ENCODE measurements around the gene LDLRAD3. TPM values are rescaled to one million over a fixed set of nuclear protein-coding genes. Genes with fewer than 3 reads are reported as not detected.

LDLRAD3 gene
- total and polyA plus RNA-seq, 7 donors: 5.9 to 20.7 (median 12.1) TPM

- WGBS, 3 donors: 75 to 82% (median 81%) methylated on average over 6 of the region's 6 CpGs
- TF ChIP-seq CTCF (IDR thresholded peaks at IDR 0.05): no peak
- intact Hi-C loops (cut with DNase I): loop anchor here in 1 of 2 donors (10.0 kb wide), 1 partner anchor 66 kb away; no protein-coding TSS in a partner anchor
Observed at GRCh38 chr11:36121054-36121453, 177.2 kb downstream of the LDLRAD3 start.

GRCh38 chr11:36122671-36123070, 178.8 kb downstream of the LDLRAD3 start:
- Histone ChIP-seq H3K27ac (no peak overlapping the region), H3K36me3 (ENCODE audit: insufficient read depth in 1 of 2, low read depth in 1 of 2) (no peaks in the 10 kb centered on the region), H3K4me1 (peaks cover 13% of the 10 kb centered on the region), H3K9me3 (no peaks in the 10 kb centered on the region), H3K4me3 (no peak overlapping the region), H3K27me3 (ENCODE audit: insufficient read depth in 3 of 3, low read length in 2 of 3) (no peaks in the 10 kb centered on the region)
- TF ChIP-seq CTCF (IDR thresholded peaks at IDR 0.05): no peak
- peak in 2 of 4 donors; percentile 11 to 24 for ATAC-seq
- intact Hi-C loops (cut with DNase I): loop anchor here in 1 of 2 donors (10.0 kb wide), 1 partner anchor 68 kb away; no protein-coding TSS in a partner anchor
- no peak for DNase-seq
- 83 to 97% (median 84%) methylated on average over 2 of the region's 2 CpGs for whole genome bisulfite sequencing, 3 donors

More at GRCh38 chr11:36121054-36121453, 177.2 kb downstream of the LDLRAD3 start:
- Histone ChIP-seq H3K36me3 (ENCODE audit: insufficient read depth in 1 of 2, low read depth in 1 of 2) (no peaks in the 10 kb centered on the region), H3K27me3 (ENCODE audit: insufficient read depth in 3 of 3, low read length in 2 of 3) (no peaks in the 10 kb centered on the region), H3K27ac (no peak overlapping the region), H3K4me1 (peaks cover 13% of the 10 kb centered on the region), H3K9me3 (no peaks in the 10 kb centered on the region), H3K4me3 (no peak overlapping the region)
- ATAC-seq (no peak), DNase-seq (no peak)

- DNase-seq (peak in 1 of 2 donors; percentile 18), ATAC-seq (peak in 3 of 4 donors; percentile 13 to 63 (median 57))
- H3K36me3 ChIP-seq (ENCODE audit: insufficient read depth in 1 of 2, low read depth in 1 of 2): no peaks in the 10 kb centered on the region
- no peaks in the 10 kb centered on the region for H3K9me3 ChIP-seq
- no peak for TF ChIP-seq CTCF (IDR thresholded peaks at IDR 0.05)
- H3K4me3 ChIP-seq: no peak overlapping the region
- peaks cover 13% of the 10 kb centered on the region for H3K4me1 ChIP-seq
- H3K27me3 ChIP-seq (ENCODE audit: insufficient read depth in 3 of 3, low read length in 2 of 3): no peaks in the 10 kb centered on the region
- WGBS, 3 donors: 32 to 43% (median 38%) methylated on average over 12 of the region's 12 CpGs
- no peak overlapping the region for H3K27ac ChIP-seq
- intact Hi-C loops (cut with DNase I): loop anchor here in 1 of 2 donors (10.0 kb wide), 1 partner anchor 69 kb away; no protein-coding TSS in a partner anchor
Observed at GRCh38 chr11:36123336-36124101, 179.7 kb downstream of the LDLRAD3 start.

GRCh38 chr11:36126678-36127077, 182.8 kb downstream of the LDLRAD3 start:
- intact Hi-C loops (cut with DNase I): loop anchor here in 1 of 2 donors (10.0 kb wide), 1 partner anchor 72 kb away; no protein-coding TSS in a partner anchor
- no peak for DNase-seq
- WGBS, 3 donors: 79 to 81% (median 81%) methylated on average over 3 of the region's 3 CpGs
- Histone ChIP-seq H3K9me3 (no peaks in the 10 kb centered on the region), H3K4me1 (peaks cover 13% of the 10 kb centered on the region), H3K36me3 (ENCODE audit: insufficient read depth in 1 of 2, low read depth in 1 of 2) (no peaks in the 10 kb centered on the region), H3K4me3 (no peak overlapping the region), H3K27me3 (ENCODE audit: insufficient read depth in 3 of 3, low read length in 2 of 3) (no peaks in the 10 kb centered on the region), H3K27ac (no peak overlapping the region)
- no peak for ATAC-seq
- TF ChIP-seq CTCF (IDR thresholded peaks at IDR 0.05): no peak

All from psoas muscle (tissue), 8 donors.